Measurements from ENCODE around the gene WDR7. TPM values are rescaled to one million over a fixed set of nuclear protein-coding genes. Genes with fewer than 3 reads are reported as not detected.

Gene WDR7
- total RNA-seq, 2 experiments from 2014 or later, result 18.0 to 19.5 TPM

- Mint-ChIP-seq H3K4me1 (ENCODE audit: low read depth) (peaks cover 12% of the 10 kb centered on the region), H3K9me3 (no peaks in the 10 kb centered on the region), H3K27me3 (no peaks in the 10 kb centered on the region), H3K36me3 (peaks cover 8% of the 10 kb centered on the region), H3K27ac (no peak overlapping the region), H3K4me3 (no peak overlapping the region)
- intact Hi-C loops (cut with micrococcal nuclease), result no loop called here
- CTCF ChIA-PET, result no interaction called here
- POLR2A ChIA-PET, result no interaction called here
- no peak for DNase-seq
Observed at GRCh38 chr18:56902653-56903052, 251.5 kb downstream of the WDR7 start.

DNA sequence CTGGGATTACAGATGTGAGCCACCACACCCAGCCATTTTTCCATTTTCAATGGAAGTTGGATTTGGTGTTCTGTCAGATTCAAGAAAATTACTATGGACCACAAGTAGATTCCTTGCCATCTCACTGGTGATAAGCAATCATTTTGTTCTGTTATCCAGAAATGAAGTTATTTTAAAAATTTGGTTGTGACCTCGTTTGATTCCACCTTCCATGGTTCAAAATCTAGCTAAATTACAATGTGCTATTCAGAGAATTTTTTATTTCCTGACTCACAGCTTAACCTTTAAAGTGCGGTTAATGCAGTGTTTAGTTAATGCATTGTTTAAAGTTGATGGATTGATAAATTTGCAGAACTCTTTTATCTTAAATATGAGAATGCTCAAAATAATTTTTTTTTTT, 252.5 kb downstream of the WDR7 start:
- ChIA-PET POLR2A (no interaction called here), CTCF (no interaction called here)
- Mint-ChIP-seq H3K36me3 (peaks cover 8% of the 10 kb centered on the region), H3K27me3 (no peaks in the 10 kb centered on the region), H3K27ac (no peak overlapping the region), H3K9me3 (no peaks in the 10 kb centered on the region), H3K4me1 (ENCODE audit: low read depth) (peaks cover 9% of the 10 kb centered on the region), H3K4me3 (no peak overlapping the region)
- DNase-seq, result no peak
- intact Hi-C loops (cut with micrococcal nuclease), result no loop called here

GRCh38 chr18:56907771-56908170, 256.6 kb downstream of the WDR7 start:
- intact Hi-C loops (cut with micrococcal nuclease), result no loop called here
- ChIA-PET CTCF (interaction anchor here (1.2 kb wide), 1 partner anchor 205 kb away, joined by 4 read pairs; no protein-coding TSS in a partner anchor), POLR2A (no interaction called here)
- peaks cover 10% of the 10 kb centered on the region for H3K36me3 Mint-ChIP-seq
- no peaks in the 10 kb centered on the region for H3K27me3 Mint-ChIP-seq
- no peak overlapping the region for H3K27ac Mint-ChIP-seq
- H3K4me3 Mint-ChIP-seq, result no peak overlapping the region
- H3K4me1 Mint-ChIP-seq (ENCODE audit: low read depth), result no peaks in the 10 kb centered on the region
- no peak for DNase-seq
- H3K9me3 Mint-ChIP-seq, result no peaks in the 10 kb centered on the region

DNA sequence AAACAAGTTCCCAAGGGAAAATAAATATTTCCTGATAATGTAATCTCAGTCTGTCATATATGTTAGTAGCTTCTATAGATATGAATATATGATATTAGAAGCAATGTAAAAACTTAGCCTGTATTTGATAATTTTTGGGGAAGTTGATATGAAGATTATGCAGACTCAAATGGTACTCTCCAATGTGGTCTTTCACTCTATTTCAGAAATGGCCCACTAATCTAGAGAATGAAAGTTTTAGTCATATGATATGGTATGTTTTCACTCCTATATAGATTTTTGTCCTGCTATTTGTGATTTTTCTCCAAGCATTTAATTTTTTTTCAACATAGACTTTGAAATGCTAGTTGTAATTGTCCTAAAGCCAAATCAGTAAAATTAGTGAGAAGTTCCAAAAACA, 259.1 kb downstream of the WDR7 start:
- H3K4me1 Mint-ChIP-seq (ENCODE audit: low read depth), result no peaks in the 10 kb centered on the region
- POLR2A ChIA-PET, result no interaction called here
- peaks cover 15% of the 10 kb centered on the region for H3K36me3 Mint-ChIP-seq
- H3K9me3 Mint-ChIP-seq, result no peaks in the 10 kb centered on the region
- CTCF ChIA-PET, result no interaction called here
- no peak overlapping the region for H3K27ac Mint-ChIP-seq
- no peak overlapping the region for H3K4me3 Mint-ChIP-seq
- intact Hi-C loops (cut with micrococcal nuclease), result no loop called here
- H3K27me3 Mint-ChIP-seq, result no peaks in the 10 kb centered on the region
- DNase-seq, result no peak

GRCh38 chr18:56910967-56911366, 259.8 kb downstream of the WDR7 start:
- ChIA-PET CTCF (no interaction called here), POLR2A (interaction anchor here (0.7 kb wide), 1 partner anchor 64 kb away, joined by 3 read pairs; no protein-coding TSS in a partner anchor)

DNA sequence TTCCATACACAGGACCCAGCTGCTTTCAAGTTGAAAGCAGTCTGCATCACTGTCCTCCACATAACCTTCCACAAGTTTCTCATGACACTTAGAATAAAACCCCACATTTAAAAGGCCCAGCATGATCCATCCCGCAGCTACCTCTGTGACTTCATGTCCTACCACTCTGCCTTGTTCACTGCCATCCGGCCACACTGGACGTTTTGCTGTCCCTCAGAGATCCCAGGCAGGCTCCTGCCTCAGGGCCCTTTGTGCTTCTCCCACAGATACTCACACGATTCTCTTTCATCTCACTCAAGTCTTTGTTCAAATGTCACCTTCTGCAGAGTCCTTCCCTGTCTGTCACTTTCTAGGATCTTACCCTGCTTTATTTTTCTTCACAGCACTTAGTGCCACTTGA, 262.8 kb downstream of the WDR7 start:
- POLR2A ChIA-PET, result no interaction called here
- CTCF ChIA-PET, result no interaction called here
- intact Hi-C loops (cut with micrococcal nuclease), result no loop called here

More at GRCh38 chr18:56910967-56911366, 259.8 kb downstream of the WDR7 start:
- no peak for DNase-seq
- Mint-ChIP-seq H3K4me3 (no peak overlapping the region), H3K27me3 (no peaks in the 10 kb centered on the region), H3K4me1 (ENCODE audit: low read depth) (no peaks in the 10 kb centered on the region), H3K9me3 (peaks cover 4% of the 10 kb centered on the region), H3K27ac (no peak overlapping the region), H3K36me3 (peaks cover 16% of the 10 kb centered on the region)
- intact Hi-C loops (cut with micrococcal nuclease), result no loop called here

DNA sequence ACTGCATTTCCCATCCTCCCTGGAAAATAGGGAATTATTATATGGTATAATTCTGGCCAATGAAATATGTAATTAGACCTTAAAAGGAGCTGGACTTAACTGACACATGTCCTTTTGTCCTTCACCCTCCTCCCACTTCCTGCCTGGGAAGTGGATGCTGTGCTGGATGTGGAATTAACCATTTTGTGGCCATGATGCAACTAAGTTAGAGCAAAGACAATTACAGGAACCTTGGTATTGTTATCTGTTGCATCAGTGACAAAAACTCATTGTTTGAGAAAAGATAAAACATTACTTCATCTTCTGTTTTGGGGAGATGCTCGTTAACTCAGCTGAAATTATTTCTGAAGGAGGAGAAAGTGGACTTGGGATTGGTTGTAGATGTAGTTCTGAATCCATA, 268.0 kb downstream of the WDR7 start:
- CTCF ChIA-PET, result no interaction called here

More for the DNA sequence above, 262.8 kb downstream of the WDR7 start:
- no peak for DNase-seq
- no peaks in the 10 kb centered on the region for H3K4me1 Mint-ChIP-seq (ENCODE audit: low read depth)
- no peak overlapping the region for H3K4me3 Mint-ChIP-seq
- no peaks in the 10 kb centered on the region for H3K27me3 Mint-ChIP-seq
- no peak overlapping the region for H3K27ac Mint-ChIP-seq
- H3K36me3 Mint-ChIP-seq, result peaks cover 12% of the 10 kb centered on the region
- peaks cover 4% of the 10 kb centered on the region for H3K9me3 Mint-ChIP-seq

GRCh38 chr18:56921896-56922480, 270.8 kb downstream of the WDR7 start:
- Mint-ChIP-seq H3K9me3 (no peaks in the 10 kb centered on the region), H3K36me3 (peaks cover 5% of the 10 kb centered on the region), H3K4me1 (ENCODE audit: low read depth) (peaks cover 8% of the 10 kb centered on the region), H3K4me3 (no peak overlapping the region), H3K27ac (no peak overlapping the region), H3K27me3 (no peaks in the 10 kb centered on the region)
- POLR2A ChIA-PET, result no interaction called here
- DNase-seq, result no peak
- intact Hi-C loops (cut with micrococcal nuclease), result no loop called here
- CTCF ChIA-PET, result no interaction called here

More for the DNA sequence above, 268.0 kb downstream of the WDR7 start:
- peaks cover 4% of the 10 kb centered on the region for H3K9me3 Mint-ChIP-seq
- no peak overlapping the region for H3K27ac Mint-ChIP-seq
- no peak for DNase-seq
- no peak overlapping the region for H3K4me3 Mint-ChIP-seq
- intact Hi-C loops (cut with micrococcal nuclease), result no loop called here
- H3K36me3 Mint-ChIP-seq, result peaks cover 9% of the 10 kb centered on the region
- H3K27me3 Mint-ChIP-seq, result no peaks in the 10 kb centered on the region
- POLR2A ChIA-PET, result no interaction called here
- peaks cover 8% of the 10 kb centered on the region for H3K4me1 Mint-ChIP-seq (ENCODE audit: low read depth)

- Mint-ChIP-seq H3K36me3 (peaks cover 11% of the 10 kb centered on the region), H3K27ac (no peak overlapping the region), H3K9me3 (no peaks in the 10 kb centered on the region), H3K4me3 (no peak overlapping the region), H3K27me3 (no peaks in the 10 kb centered on the region), H3K4me1 (ENCODE audit: low read depth) (peaks cover 5% of the 10 kb centered on the region)
- POLR2A ChIA-PET, result no interaction called here
- intact Hi-C loops (cut with micrococcal nuclease), result no loop called here
- no peak for DNase-seq
- CTCF ChIA-PET, result no interaction called here
Observed at GRCh38 chr18:56926734-56927133, 275.6 kb downstream of the WDR7 start.

DNA sequence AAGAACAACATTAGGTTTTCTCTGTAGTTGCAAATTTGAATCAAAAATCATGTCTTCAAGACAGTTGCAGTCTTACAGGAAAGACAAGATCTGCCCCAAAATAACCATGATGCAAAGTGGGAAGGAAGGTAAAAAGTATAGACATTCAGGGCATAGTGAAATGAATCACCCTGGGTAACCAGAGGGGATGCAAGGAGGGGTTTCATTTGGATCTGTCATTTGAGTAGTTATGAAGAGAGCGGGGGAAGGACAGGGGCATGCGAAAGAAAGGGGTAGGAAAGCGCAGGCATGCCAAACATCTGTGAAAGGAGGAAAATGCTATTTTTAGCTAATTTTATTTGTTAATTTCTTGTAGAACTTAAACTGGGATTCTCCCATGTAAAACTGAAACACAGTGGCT, 276.6 kb downstream of the WDR7 start:
- no peak for DNase-seq
- intact Hi-C loops (cut with micrococcal nuclease), result no loop called here
- Mint-ChIP-seq H3K9me3 (no peaks in the 10 kb centered on the region), H3K36me3 (peaks cover 19% of the 10 kb centered on the region), H3K27ac (no peak overlapping the region), H3K4me1 (ENCODE audit: low read depth) (peaks cover 3% of the 10 kb centered on the region), H3K27me3 (no peaks in the 10 kb centered on the region), H3K4me3 (no peak overlapping the region)
- ChIA-PET POLR2A (no interaction called here), CTCF (no interaction called here)

GRCh38 chr18:56929886-56930285, 278.7 kb downstream of the WDR7 start:
- H3K27me3 Mint-ChIP-seq, result no peaks in the 10 kb centered on the region
- peaks cover 19% of the 10 kb centered on the region for H3K36me3 Mint-ChIP-seq
- no peak for DNase-seq
- no peak overlapping the region for H3K4me3 Mint-ChIP-seq
- ChIA-PET POLR2A (no interaction called here), CTCF (no interaction called here)
- no peaks in the 10 kb centered on the region for H3K9me3 Mint-ChIP-seq
- peaks cover 3% of the 10 kb centered on the region for H3K4me1 Mint-ChIP-seq (ENCODE audit: low read depth)
- intact Hi-C loops (cut with micrococcal nuclease), result no loop called here
- no peak overlapping the region for H3K27ac Mint-ChIP-seq

DNA sequence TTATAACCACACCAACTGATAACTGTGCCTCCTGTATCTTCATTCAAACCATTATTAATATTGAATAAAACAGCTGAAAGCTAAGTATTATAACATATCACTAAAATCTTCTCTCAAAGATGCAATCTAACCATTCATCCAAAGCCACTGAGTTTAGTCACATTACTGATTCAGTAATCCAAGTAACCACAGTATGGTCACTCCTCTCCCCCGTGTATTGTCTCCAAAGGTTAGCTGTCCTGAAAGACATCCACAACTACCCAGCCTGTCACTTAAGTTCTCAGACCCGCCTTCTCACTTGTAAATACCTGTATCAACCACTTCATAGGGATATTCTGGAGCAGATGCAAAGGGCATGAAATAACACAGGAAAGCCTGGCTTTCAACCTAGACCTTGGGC, 282.3 kb downstream of the WDR7 start:
- ChIA-PET CTCF (no interaction called here), POLR2A (no interaction called here)
- H3K27ac Mint-ChIP-seq, result no peak overlapping the region
- DNase-seq, result no peak
- intact Hi-C loops (cut with micrococcal nuclease), result no loop called here
- no peaks in the 10 kb centered on the region for H3K9me3 Mint-ChIP-seq
- no peak overlapping the region for H3K4me3 Mint-ChIP-seq
- H3K36me3 Mint-ChIP-seq, result peaks cover 22% of the 10 kb centered on the region
- H3K4me1 Mint-ChIP-seq (ENCODE audit: low read depth), result no peaks in the 10 kb centered on the region
- no peaks in the 10 kb centered on the region for H3K27me3 Mint-ChIP-seq

DNA sequence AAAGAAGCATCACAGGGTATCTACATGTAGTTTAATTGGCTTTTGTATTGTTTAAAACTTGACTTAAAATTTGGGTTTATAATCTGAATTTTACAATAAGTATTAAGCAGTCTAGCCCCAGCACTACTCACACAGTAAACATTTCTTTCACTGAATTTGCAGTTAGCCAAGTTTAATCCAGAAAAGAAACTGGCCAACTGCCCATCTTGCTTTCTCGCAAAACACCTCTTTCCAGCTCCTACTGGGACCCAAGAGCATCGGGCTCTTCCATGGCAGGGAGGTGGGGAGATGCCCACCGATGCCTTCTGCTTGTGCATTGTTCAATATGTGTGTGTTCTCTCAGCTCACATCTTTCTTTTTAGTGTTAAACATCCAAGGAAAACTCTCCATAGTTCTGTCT, 283.0 kb downstream of the WDR7 start:
- CTCF ChIA-PET, result no interaction called here
- H3K4me1 Mint-ChIP-seq (ENCODE audit: low read depth), result no peaks in the 10 kb centered on the region
- intact Hi-C loops (cut with micrococcal nuclease), result no loop called here

More for the DNA sequence above, 283.0 kb downstream of the WDR7 start:
- no peak overlapping the region for H3K27ac Mint-ChIP-seq
- peaks cover 22% of the 10 kb centered on the region for H3K36me3 Mint-ChIP-seq
- no peak for DNase-seq
- H3K4me3 Mint-ChIP-seq, result no peak overlapping the region
- no peaks in the 10 kb centered on the region for H3K27me3 Mint-ChIP-seq
- POLR2A ChIA-PET, result no interaction called here
- no peaks in the 10 kb centered on the region for H3K9me3 Mint-ChIP-seq

Measured in activated CD4-positive, alpha-beta memory T cell treated with anti-CD3 and anti-CD28 coated beads for 36 hours (primary cell).